Measurements from ENCODE around the gene MSL3B.

The MSL3B gene

DNA sequence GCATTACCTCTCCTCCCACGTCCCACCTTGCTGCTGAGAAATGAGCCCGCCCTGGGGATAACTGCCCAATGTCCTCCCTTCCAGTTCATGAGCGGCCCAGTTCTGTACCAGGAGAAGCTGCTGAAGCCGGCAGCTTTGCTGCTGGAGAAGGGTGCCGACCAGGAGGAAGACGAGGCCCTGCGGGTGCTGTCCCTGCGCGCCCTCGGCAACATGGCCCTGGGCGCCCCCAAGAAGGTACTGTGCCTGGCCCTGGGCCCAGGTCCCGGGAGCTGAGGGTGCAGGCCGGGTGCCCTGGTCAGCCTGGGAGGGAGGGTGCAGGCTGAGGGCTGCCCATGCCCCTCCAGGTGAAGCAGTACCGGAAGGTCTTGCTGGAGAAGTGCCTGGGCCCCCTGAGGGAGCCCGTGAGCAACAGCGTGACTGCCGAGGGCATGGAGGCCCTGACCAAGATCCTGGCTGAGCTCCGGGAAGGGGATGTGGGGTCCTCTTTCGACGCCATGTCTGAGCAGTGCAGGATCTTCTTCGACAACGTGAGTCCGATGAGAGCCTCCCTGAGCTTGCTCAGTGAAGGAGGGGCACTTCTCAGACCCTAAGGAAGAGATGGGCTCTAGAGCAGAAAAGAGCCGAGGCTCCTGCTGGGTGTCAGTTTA, 39.5 kb downstream of the MSL3B start:
- DNase-seq (ENCODE audit: low read depth), result no peak
- no peak overlapping the region for H3K4me3 ChIP-seq (ENCODE audit: low read depth, low read length)

GRCh38 chr2:233824373-233824772, 43.8 kb downstream of the MSL3B start:
- TF ChIP-seq MAX (IDR thresholded peaks at IDR 0.05; ENCODE audit: low read depth, low read length) (no peak), MYC (IDR thresholded peaks at IDR 0.05; ENCODE audit: low read depth, low read length) (no peak), POLR2A (IDR thresholded peaks at IDR 0.05; ENCODE audit: extremely low read depth, insufficient read length) (no peak)
- TF ChIP-seq, protein P1, sequence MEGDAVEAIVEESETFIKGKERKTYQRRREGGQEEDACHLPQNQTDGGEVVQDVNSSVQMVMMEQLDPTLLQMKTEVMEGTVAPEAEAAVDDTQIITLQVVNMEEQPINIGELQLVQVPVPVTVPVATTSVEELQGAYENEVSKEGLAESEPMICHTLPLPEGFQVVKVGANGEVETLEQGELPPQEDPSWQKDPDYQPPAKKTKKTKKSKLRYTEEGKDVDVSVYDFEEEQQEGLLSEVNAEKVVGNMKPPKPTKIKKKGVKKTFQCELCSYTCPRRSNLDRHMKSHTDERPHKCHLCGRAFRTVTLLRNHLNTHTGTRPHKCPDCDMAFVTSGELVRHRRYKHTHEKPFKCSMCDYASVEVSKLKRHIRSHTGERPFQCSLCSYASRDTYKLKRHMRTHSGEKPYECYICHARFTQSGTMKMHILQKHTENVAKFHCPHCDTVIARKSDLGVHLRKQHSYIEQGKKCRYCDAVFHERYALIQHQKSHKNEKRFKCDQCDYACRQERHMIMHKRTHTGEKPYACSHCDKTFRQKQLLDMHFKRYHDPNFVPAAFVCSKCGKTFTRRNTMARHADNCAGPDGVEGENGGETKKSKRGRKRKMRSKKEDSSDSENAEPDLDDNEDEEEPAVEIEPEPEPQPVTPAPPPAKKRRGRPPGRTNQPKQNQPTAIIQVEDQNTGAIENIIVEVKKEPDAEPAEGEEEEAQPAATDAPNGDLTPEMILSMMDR (IDR thresholded peaks at IDR 0.05; ENCODE audit: low read depth, low read length), result no peak
- no peak for DNase-seq (ENCODE audit: low read depth)
- no peak overlapping the region for H3K4me3 ChIP-seq (ENCODE audit: low read depth, low read length)

More for the DNA sequence above, 39.5 kb downstream of the MSL3B start:
- TF ChIP-seq, protein P1 (IDR thresholded peaks at IDR 0.05; ENCODE audit: low read depth, low read length), result no peak
- TF ChIP-seq POLR2A (IDR thresholded peaks at IDR 0.05; ENCODE audit: extremely low read depth, insufficient read length) (no peak), MYC (IDR thresholded peaks at IDR 0.05; ENCODE audit: low read depth, low read length) (no peak), MAX (IDR thresholded peaks at IDR 0.05; ENCODE audit: low read depth, low read length) (no peak)

DNA sequence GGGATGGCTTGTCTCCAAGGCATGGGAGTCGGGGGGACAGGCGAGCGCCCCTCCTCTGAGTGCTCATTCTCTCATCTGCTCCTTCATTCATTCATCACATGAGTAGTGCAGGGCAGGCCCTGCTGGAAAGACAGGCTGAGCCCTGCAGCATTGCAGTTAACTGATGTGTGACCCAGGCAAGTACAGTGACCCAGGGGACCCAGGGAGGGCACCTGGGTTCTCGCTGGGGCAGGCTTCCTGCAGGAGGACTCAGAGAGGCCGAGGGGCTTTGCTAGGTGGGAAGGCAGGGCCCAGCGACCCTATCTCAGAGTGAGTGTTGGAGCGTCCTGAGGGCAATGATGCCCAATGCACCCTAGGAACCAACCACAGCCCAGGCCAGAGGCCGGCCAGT, 44.5 kb downstream of the MSL3B start:
- H3K4me3 ChIP-seq (ENCODE audit: low read depth, low read length), result no peak overlapping the region
- TF ChIP-seq MAX (IDR thresholded peaks at IDR 0.05; ENCODE audit: low read depth, low read length) (no peak), POLR2A (IDR thresholded peaks at IDR 0.05; ENCODE audit: extremely low read depth, insufficient read length) (no peak), MYC (IDR thresholded peaks at IDR 0.05; ENCODE audit: low read depth, low read length) (no peak)
- TF ChIP-seq, protein P1 (IDR thresholded peaks at IDR 0.05; ENCODE audit: low read depth, low read length), result no peak
- DNase-seq (ENCODE audit: low read depth), result no peak

DNA sequence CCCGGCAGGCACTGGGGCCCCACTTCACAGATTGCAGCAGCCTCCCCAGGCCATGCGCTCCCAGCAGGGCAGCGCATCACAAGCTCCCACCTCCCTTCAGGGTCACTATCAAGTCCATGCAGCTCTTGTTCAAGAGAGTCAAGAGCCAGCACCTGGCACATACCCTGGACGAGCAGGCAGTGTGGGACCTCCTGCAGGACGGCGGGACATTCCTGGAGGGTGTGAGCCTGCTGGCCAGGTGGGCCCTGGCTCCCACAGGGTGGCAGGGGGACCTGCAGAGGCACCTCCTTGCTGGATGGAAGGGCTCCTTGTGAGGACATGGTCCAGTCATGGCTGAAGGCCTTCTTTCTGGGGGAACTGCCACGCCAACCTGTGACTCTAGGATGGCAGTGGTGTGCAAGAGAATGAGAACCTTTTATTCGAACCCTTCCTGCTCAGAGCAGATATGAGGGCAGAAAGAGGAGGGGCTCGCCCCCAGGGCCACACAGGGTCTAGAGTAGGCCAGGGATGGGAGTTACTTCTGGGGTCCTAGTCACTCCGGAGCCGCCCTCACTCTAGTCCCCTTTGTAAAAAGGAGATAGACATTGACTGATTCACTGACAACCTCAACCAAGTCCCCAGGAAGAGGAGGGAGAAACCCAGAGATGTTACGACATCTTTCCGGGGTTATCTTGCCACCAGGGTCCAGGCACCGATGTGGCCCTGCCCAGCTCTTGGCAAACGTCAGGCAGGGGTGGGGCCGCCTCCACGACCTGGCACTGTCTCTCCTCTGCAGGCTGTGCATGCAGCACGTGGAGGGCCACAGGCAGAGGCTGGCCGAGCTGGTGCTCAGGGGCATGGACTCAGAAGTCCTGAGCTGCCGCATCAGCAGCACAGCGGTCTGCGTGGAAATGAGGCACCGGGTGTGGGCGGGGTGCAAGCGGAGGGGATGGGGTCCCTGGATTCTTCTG, 45.1 kb downstream of the MSL3B start:
- peak; percentile 68 for DNase-seq (ENCODE audit: low read depth)
- H3K4me3 ChIP-seq (ENCODE audit: low read depth, low read length), result no peak overlapping the region
- TF ChIP-seq POLR2A (IDR thresholded peaks at IDR 0.05; ENCODE audit: extremely low read depth, insufficient read length) (no peak), MYC (IDR thresholded peaks at IDR 0.05; ENCODE audit: low read depth, low read length) (no peak), MAX (IDR thresholded peaks at IDR 0.05; ENCODE audit: low read depth, low read length) (no peak)
- TF ChIP-seq, protein P1 (IDR thresholded peaks at IDR 0.05; ENCODE audit: low read depth, low read length), result no peak

- H3K4me3 ChIP-seq (ENCODE audit: low read depth, low read length), result no peak overlapping the region
- no peak for DNase-seq (ENCODE audit: low read depth)
- TF ChIP-seq, protein P1 (IDR thresholded peaks at IDR 0.05; ENCODE audit: low read depth, low read length), result no peak
- TF ChIP-seq POLR2A (IDR thresholded peaks at IDR 0.05; ENCODE audit: extremely low read depth, insufficient read length), result no peak
- TF ChIP-seq MAX (IDR thresholded peaks at IDR 0.05; ENCODE audit: low read depth, low read length), result no peak
- TF ChIP-seq MYC (IDR thresholded peaks at IDR 0.05; ENCODE audit: low read depth, low read length), result no peak
Observed at GRCh38 chr2:233822101-233822771, 46.0 kb downstream of the MSL3B start.
